Measurements from ENCODE around the gene DKC1.

DKC1 gene

DNA sequence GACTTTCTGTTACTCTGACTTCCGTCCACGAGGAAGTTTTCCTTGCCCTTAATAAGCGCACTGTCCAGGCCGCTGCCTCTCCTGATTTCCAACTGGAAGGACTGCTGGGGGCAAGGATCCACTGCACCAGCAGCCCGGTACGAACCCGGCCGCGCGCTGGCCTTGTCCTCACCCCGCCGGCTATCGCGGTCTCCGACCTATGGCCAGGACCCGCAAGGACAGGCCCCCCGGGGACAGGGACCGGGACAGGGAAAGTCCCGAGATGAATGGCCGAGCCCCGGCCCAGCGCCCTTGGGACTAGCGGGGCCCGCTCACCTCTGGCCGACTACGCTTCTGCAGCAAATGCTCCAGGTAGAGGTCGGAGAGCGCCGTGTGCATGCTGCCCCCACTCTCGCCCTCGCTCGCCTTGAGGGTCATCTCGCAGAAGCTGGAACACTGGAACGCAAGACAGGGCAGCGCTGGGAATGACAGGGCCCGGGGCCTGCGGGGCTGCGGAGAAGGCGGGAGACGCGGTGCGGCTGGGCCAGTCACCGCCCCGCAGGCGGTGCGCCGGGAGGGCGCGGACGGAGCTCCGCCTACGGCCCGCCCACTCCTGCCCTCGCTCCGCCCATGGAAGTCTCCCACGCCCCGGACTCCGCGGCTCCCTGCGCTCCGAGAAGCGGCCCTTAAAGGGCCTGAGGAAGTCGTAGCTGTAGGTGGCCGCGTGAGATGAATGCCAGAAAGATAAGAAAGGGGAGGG lies 42.5 kb downstream of the DKC1 start, which contains the start of gene MPP1:
Gene MPP1, minus strand, starts transcription at position 529 of the 739 bp plus-strand sequence. Its CDS starts 112 bp downstream, at position 417.
- in situ Hi-C loops (cut with MboI; ENCODE audit: low pct_unique_long_range_greater_than_20kb, low sequenced_read_pairs, unreplicated experiment), result no loop called here
- TF ChIP-seq CTCF (IDR thresholded peaks at IDR 0.05; ENCODE audit: extremely low read depth, insufficient read depth, missing control alignments), result no peak
- peak; percentile 88 for DNase-seq (ENCODE audit: low spot score)

DNA sequence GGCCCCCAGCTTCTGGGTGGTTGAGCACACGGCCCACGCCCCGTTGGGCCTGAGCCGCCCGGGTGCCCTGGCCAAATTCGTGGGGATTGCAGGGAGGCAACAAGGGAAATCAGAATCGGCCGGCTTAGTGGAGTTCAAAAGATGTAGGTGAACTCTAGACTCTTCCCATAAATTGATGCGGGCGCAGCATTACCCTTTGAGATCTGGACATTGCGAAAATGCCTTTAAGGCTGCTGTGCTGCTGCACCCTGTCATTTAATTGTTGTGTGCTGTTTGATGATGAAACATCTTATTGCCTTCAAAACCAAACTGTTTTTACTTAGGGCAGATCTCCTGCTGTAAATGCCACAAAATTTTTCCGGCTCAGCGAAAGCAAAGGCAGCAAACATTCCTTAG lies 43.0 kb downstream of the DKC1 start:
- TF ChIP-seq CTCF (IDR thresholded peaks at IDR 0.05; ENCODE audit: extremely low read depth, insufficient read depth, missing control alignments), result no peak
- in situ Hi-C loops (cut with MboI; ENCODE audit: low pct_unique_long_range_greater_than_20kb, low sequenced_read_pairs, unreplicated experiment), result no loop called here
- DNase-seq (ENCODE audit: low spot score), result no peak

GRCh38 chrX:154806837-154807501 lies 44.3 kb downstream of the DKC1 start:
- no peak for DNase-seq (ENCODE audit: low spot score)
- in situ Hi-C loops (cut with MboI; ENCODE audit: low pct_unique_long_range_greater_than_20kb, low sequenced_read_pairs, unreplicated experiment), result no loop called here
- no peak for TF ChIP-seq CTCF (IDR thresholded peaks at IDR 0.05; ENCODE audit: extremely low read depth, insufficient read depth, missing control alignments)

DNA sequence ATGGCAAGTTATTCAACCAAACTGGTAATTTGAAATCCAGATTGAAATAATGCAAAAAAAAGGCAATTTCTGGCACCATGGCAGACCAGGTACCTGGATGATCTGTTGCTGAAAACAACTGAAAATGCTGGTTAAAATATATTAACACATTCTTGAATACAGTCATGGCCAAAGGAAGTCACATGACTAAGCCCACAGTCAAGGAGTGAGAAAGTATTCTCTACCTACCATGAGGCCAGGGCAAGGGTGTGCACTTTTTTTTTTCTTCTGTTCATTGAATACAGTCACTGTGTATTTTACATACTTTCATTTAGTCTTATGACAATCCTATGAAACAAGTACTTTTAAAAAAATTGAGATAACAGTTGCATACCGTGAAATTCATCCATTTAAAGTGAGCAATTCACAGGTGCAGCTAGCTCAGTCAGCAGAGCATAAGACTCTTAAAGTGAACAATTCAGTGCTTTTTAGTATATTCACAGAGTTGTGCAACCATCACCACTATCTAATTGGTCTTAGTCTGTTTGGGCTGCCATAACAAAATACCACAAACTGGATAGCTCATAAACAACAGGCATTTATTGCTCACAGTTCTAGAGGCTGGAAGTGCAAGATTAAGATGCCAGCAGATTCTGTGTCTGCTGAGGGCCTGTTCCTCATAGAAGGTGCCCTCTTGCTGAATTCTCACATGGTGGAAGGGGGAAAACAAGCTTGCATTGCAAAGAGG lies 47.4 kb downstream of the DKC1 start:
- TF ChIP-seq CTCF (IDR thresholded peaks at IDR 0.05; ENCODE audit: extremely low read depth, insufficient read depth, missing control alignments), result no peak
- DNase-seq (ENCODE audit: low spot score), result no peak
- in situ Hi-C loops (cut with MboI; ENCODE audit: low pct_unique_long_range_greater_than_20kb, low sequenced_read_pairs, unreplicated experiment), result no loop called here

DNA sequence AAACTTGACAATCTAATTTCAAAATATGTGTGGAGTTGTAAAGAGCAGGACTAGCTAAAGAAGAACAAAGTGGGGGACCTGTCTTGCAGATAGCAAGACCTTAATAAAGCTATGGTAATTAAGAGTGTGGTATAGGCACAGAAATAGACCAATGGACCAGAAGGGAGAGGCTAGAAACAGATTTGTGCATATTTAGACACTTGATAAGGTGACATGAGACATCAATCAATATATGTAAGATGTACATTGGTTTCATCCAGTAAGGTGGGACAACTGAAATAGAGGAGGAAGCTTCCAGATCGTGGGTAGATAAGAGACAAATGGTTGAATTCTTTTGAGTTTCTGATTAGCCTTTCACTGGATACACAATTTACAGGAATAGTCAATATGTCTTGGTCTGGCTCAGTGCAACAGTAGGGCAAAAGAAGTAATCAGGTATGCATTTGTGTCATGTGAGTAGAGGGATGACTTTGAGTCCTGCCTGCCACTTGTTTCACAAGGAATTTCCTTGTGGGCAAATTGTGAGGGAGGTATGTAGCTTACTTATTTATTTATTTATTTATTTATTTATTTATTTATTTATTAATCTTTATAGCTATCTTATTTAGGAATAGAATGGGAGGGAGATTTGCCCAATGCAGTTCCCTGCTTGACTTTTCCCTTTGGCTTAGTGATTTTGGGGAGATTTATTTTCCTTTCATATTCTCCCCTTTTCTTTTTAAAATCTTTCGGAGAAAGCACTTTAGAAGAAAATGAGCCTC lies 49.9 kb downstream of the DKC1 start:
- DNase-seq (ENCODE audit: low spot score), result no peak
- in situ Hi-C loops (cut with MboI; ENCODE audit: low pct_unique_long_range_greater_than_20kb, low sequenced_read_pairs, unreplicated experiment), result no loop called here
- TF ChIP-seq CTCF (IDR thresholded peaks at IDR 0.05; ENCODE audit: extremely low read depth, insufficient read depth, missing control alignments), result no peak

GRCh38 chrX:154813801-154814200 lies 51.1 kb downstream of the DKC1 start:
- in situ Hi-C loops (cut with MboI; ENCODE audit: low pct_unique_long_range_greater_than_20kb, low sequenced_read_pairs, unreplicated experiment), result no loop called here
- no peak for DNase-seq (ENCODE audit: low spot score)
- no peak for TF ChIP-seq CTCF (IDR thresholded peaks at IDR 0.05; ENCODE audit: extremely low read depth, insufficient read depth, missing control alignments)

Measured in GM13977 (cell line).